ENCODE results near the gene SNX25. TPM values are rescaled to one million over a fixed set of nuclear protein-coding genes. Genes with fewer than 3 reads are reported as not detected.

The SNX25 gene
- total RNA-seq, 1 donor from 2014 or later, result 27.5 TPM

DNA sequence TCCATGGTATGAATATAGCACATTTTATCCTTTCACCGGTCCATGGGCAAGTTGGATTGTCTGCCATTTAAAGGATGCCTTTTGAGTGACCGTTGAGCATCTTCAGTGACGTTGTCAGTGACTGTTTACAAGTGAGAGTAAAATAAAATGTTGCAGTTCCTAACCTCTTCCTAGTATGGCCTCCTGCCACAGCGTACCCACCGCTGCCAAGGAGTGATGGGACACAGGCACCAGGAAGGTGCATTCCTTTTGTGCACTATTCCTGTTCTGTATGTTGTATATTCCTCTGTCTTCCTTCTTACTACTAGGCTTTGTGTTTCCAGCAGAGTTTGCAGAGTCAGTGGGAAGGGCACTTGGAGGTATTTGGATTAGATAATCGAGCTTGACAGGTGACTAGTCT, 61.5 kb downstream of the SNX25 start:
- TF ChIP-seq CTCF (IDR thresholded peaks at IDR 0.05; ENCODE audit: partially characterized antibody, unreplicated experiment), result no peak
- no peak overlapping the region for H3K4me3 Mint-ChIP-seq (ENCODE audit: unreplicated experiment)
- no peak overlapping the region for H3K27ac Mint-ChIP-seq (ENCODE audit: unreplicated experiment)
- no peaks in the 10 kb centered on the region for H3K36me3 Mint-ChIP-seq (ENCODE audit: unreplicated experiment)
- no peaks in the 10 kb centered on the region for H3K9me3 Mint-ChIP-seq (ENCODE audit: unreplicated experiment)
- peaks cover 4% of the 10 kb centered on the region for H3K4me1 Mint-ChIP-seq (ENCODE audit: low read depth, unreplicated experiment)
- DNase-seq, result no peak
- no peaks in the 10 kb centered on the region for H3K27me3 Mint-ChIP-seq (ENCODE audit: unreplicated experiment)

DNA sequence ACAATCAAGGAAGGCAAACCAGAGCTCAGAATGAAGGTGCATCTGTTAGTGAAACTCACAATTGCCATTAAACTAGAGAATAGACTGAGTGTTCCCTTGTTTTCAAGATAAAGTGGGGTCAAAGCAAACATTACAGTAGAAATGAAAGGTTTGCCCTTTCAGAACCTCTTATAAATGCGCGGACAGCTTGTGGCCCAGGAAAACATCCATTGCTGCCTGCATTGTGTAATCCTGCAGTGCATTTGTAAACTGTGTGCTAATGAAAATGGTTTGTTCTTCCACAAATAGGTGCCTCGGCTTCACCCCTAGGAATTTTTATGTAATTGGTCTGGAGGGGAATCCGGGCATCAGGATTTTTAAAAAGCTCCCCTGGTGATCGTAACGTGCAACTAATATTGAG, 62.8 kb downstream of the SNX25 start:
- no peak for TF ChIP-seq CTCF (IDR thresholded peaks at IDR 0.05; ENCODE audit: partially characterized antibody, unreplicated experiment)
- Mint-ChIP-seq H3K36me3 (ENCODE audit: unreplicated experiment) (no peaks in the 10 kb centered on the region), H3K4me1 (ENCODE audit: low read depth, unreplicated experiment) (peaks cover 4% of the 10 kb centered on the region), H3K27me3 (ENCODE audit: unreplicated experiment) (no peaks in the 10 kb centered on the region), H3K27ac (ENCODE audit: unreplicated experiment) (no peak overlapping the region), H3K9me3 (ENCODE audit: unreplicated experiment) (peaks cover 2% of the 10 kb centered on the region), H3K4me3 (ENCODE audit: unreplicated experiment) (no peak overlapping the region)
- no peak for DNase-seq

GRCh38 chr4:185275501-185275900, 66.1 kb downstream of the SNX25 start:
- Mint-ChIP-seq H3K36me3 (ENCODE audit: unreplicated experiment) (no peaks in the 10 kb centered on the region), H3K27me3 (ENCODE audit: unreplicated experiment) (no peaks in the 10 kb centered on the region), H3K4me1 (ENCODE audit: low read depth, unreplicated experiment) (peaks cover 4% of the 10 kb centered on the region), H3K27ac (ENCODE audit: unreplicated experiment) (no peak overlapping the region), H3K9me3 (ENCODE audit: unreplicated experiment) (peaks cover 2% of the 10 kb centered on the region), H3K4me3 (ENCODE audit: unreplicated experiment) (no peak overlapping the region)
- TF ChIP-seq CTCF (IDR thresholded peaks at IDR 0.05; ENCODE audit: partially characterized antibody, unreplicated experiment), result no peak
- DNase-seq, result no peak

- H3K4me1 Mint-ChIP-seq (ENCODE audit: low read depth, unreplicated experiment), result peaks cover 4% of the 10 kb centered on the region
- no peaks in the 10 kb centered on the region for H3K27me3 Mint-ChIP-seq (ENCODE audit: unreplicated experiment)
- no peaks in the 10 kb centered on the region for H3K36me3 Mint-ChIP-seq (ENCODE audit: unreplicated experiment)
- DNase-seq, result no peak
- H3K9me3 Mint-ChIP-seq (ENCODE audit: unreplicated experiment), result peaks cover 2% of the 10 kb centered on the region
- no peak overlapping the region for H3K27ac Mint-ChIP-seq (ENCODE audit: unreplicated experiment)
- no peak for TF ChIP-seq CTCF (IDR thresholded peaks at IDR 0.05; ENCODE audit: partially characterized antibody, unreplicated experiment)
- no peak overlapping the region for H3K4me3 Mint-ChIP-seq (ENCODE audit: unreplicated experiment)
Observed at GRCh38 chr4:185276036-185276435, 66.6 kb downstream of the SNX25 start.

GRCh38 chr4:185278716-185279115, 69.3 kb downstream of the SNX25 start:
- Mint-ChIP-seq H3K27me3 (ENCODE audit: unreplicated experiment) (no peaks in the 10 kb centered on the region), H3K4me1 (ENCODE audit: low read depth, unreplicated experiment) (no peaks in the 10 kb centered on the region), H3K9me3 (ENCODE audit: unreplicated experiment) (peaks cover 2% of the 10 kb centered on the region), H3K27ac (ENCODE audit: unreplicated experiment) (no peak overlapping the region), H3K4me3 (ENCODE audit: unreplicated experiment) (no peak overlapping the region), H3K36me3 (ENCODE audit: unreplicated experiment) (no peaks in the 10 kb centered on the region)
- TF ChIP-seq CTCF (IDR thresholded peaks at IDR 0.05; ENCODE audit: partially characterized antibody, unreplicated experiment), result no peak
- no peak for DNase-seq

Measured in glutamatergic neuron (in vitro differentiated cells).